ENCODE data around the gene CEBPB.
"Not testable (repeated sequence)": the region's sequence is repeated elsewhere in the genome, so short reads cannot be mapped to it uniquely, and the experiment has no call there.

CEBPB gene

GRCh38 chr20:50172347-50173013, 18.1 kb upstream of the CEBPB start:
- no peak for DNase-seq (ENCODE audit: low spot score)
- TF ChIP-seq, protein P1, sequence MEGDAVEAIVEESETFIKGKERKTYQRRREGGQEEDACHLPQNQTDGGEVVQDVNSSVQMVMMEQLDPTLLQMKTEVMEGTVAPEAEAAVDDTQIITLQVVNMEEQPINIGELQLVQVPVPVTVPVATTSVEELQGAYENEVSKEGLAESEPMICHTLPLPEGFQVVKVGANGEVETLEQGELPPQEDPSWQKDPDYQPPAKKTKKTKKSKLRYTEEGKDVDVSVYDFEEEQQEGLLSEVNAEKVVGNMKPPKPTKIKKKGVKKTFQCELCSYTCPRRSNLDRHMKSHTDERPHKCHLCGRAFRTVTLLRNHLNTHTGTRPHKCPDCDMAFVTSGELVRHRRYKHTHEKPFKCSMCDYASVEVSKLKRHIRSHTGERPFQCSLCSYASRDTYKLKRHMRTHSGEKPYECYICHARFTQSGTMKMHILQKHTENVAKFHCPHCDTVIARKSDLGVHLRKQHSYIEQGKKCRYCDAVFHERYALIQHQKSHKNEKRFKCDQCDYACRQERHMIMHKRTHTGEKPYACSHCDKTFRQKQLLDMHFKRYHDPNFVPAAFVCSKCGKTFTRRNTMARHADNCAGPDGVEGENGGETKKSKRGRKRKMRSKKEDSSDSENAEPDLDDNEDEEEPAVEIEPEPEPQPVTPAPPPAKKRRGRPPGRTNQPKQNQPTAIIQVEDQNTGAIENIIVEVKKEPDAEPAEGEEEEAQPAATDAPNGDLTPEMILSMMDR (IDR thresholded peaks at IDR 0.05; ENCODE audit: extremely low read depth, missing control alignments), result no peak

GRCh38 chr20:50174456-50174855, 16.2 kb upstream of the CEBPB start:
- TF ChIP-seq, protein P1 (IDR thresholded peaks at IDR 0.05; ENCODE audit: extremely low read depth, missing control alignments), result no peak
- DNase-seq (ENCODE audit: low spot score), result no peak

- TF ChIP-seq, protein P1 (IDR thresholded peaks at IDR 0.05; ENCODE audit: extremely low read depth, missing control alignments), result no peak
- DNase-seq (ENCODE audit: low spot score), result no peak
Observed at GRCh38 chr20:50175938-50176933, 14.4 kb upstream of the CEBPB start.

DNA sequence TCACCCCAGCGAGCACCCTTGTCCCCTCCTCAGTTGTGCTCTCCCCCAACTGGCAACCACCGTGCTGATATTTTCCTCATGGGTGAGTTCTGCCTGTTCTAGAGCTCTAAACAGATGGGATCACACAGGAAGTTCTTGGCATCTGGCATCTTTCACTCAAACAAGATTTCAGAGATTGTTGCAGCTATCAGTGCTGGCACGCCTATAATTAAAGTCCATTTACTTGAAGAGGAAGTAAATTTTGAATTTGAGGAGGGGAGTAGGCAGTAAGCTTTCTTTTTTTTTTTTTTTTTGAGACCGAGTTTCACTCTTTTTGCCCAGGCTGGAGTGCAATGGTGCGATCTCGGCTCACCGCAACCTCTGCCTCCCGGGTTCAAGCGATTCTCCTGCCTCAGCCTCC, 12.0 kb upstream of the CEBPB start:
- not testable (repeated sequence) for DNase-seq (ENCODE audit: low spot score)

DNA sequence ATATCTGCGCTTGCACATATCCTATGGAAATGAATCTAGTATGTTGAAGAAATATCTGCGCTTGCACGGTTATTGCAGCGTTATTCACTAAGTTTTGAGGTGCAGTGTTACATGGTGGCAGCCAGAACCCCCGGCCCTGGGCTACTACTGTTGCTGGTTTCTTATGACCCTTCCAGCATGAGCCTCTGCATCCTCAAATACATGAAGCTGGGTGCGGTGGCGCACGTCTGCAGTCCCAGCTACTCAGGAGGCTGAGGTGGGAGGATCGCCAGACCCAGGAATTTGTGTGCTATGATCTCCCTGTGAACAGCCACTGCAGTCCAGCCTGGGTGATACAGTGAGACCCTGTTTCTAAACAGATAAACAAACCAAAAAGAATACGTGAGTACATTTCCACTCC, 9.3 kb upstream of the CEBPB start:
- no peak for DNase-seq (ENCODE audit: low spot score)
- TF ChIP-seq, protein P1 (IDR thresholded peaks at IDR 0.05; ENCODE audit: extremely low read depth, missing control alignments), result no peak

DNA sequence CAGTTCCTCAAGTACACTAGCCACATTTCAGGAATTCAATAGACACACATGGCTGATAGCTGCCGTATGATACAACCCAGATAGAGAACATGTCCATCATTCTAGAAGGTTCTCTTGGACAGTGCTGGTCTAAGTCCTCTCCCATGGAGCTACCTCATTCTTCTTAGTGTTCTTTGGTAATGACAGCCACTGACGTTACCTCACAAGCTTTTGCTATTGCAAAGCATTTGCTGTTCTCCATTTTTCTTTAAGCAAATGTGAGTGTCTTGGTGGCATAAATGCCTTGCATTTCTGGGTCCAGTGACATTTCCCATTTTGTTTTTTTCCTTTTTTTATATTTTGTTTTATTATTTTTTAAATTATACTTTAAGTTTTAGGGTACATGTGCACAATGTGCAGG, 8.3 kb upstream of the CEBPB start:
- TF ChIP-seq, protein P1 (IDR thresholded peaks at IDR 0.05; ENCODE audit: extremely low read depth, missing control alignments), result no peak
- no peak for DNase-seq (ENCODE audit: low spot score)

DNA sequence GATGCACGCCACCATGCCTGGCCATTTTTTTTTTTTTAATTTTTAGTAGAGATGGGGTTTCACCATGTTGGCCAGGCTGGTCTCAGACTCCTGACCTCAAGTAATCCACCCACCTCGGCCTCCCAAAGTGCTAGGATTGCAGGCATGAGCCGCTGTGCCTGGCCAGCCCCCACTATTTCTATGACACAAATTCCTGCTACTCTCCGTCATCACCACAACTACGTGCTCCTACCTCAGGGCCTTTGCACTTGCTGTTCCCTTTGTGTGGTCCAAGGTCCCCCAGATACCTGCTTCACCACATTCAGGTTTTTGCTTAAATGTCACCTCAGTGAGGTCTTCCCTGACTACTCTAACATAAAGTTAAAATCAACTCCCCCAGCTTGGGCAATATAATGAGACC, 5.2 kb upstream of the CEBPB start:
- TF ChIP-seq, protein P1 (IDR thresholded peaks at IDR 0.05; ENCODE audit: extremely low read depth, missing control alignments), result no peak
- DNase-seq (ENCODE audit: low spot score), result no peak
